ENCODE measurements around the gene STXBP6.

DNA sequence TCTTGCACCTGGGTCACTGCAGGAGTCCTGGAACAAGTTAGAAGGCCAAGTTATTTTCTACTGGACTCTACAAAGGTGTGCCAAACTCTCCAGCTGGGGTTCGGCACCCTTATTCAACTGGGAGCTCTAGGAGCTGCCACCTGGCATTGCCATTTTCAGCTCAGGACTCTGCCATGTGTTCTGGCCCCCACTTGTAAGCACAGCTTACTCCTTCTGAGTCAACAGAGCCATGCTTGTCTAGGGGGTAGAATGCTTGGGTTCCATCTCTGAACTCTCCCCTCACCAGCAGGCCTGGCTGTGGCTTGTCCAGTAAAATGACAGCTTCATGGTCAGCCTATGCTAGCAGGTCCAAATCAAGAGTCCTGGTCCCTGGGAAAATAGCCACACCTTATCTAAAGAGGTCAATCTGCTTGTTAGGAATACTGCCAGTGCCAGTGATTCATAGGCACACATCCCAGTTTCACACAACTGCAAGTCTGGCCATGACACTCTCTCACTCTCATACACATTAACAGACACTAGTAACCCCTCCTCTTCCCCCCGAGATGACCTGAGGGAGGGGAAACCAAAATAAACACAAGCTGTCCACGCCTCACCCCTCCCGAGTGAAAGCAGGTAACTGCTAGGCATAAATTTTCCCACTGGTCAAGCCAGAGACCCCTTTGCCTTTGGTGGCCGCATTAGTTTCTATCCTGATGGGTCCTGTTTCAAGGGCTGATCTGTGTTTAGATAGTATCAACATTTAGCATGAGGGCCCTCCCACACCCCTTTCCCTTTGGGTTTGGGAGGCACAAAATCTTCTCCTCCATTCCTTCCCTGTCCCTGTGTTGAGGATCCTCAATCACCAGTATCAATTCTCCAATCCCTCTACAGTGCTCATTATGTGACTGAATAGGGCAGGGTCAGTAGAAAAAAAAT lies 233.7 kb downstream of the STXBP6 start:
- no peak for TF ChIP-seq POLR2AphosphoS5 (IDR thresholded peaks at IDR 0.05; ENCODE audit: low read depth, low read length)
- no peak for TF ChIP-seq POLR2A (IDR thresholded peaks at IDR 0.05; ENCODE audit: low read depth, low read length)
- TF ChIP-seq TAF1 (IDR thresholded peaks at IDR 0.05; ENCODE audit: borderline replicate concordance, low read depth, low read length) = no peak

All from GM12892 (cell line).